RWPE2 (cell line): ENCODE data around the gene PRKCH.

Experiments used
- ATAC-seq: fragments of 200-7000 bp; cut with Tn5 transposase; 3 replicates; pipeline ENCODE4 v1.9.1; 2021; ENCODE audit warnings: low read depth
- DNase-seq: peaks from one replicate; pipeline ENCODE4 v3.0.0-alpha.2; 2020; ENCODE audit warnings: low spot score
- H3K27ac ChIP-seq: fragments of 450-650 bp; 2 replicates; pipeline ENCODE4 v1.5.1; 2017; ENCODE audit warnings: mild to moderate bottlenecking; ENCODE audit not compliant: poor library complexity, severe bottlenecking
- H3K27me3 ChIP-seq: fragments of 250-450 bp; sonication (Bioruptor Pico); 2 replicates; pipeline ENCODE4 v1.5.1; 2021; ENCODE audit warnings: mild to moderate bottlenecking, moderate library complexity; ENCODE audit not compliant: insufficient read depth, poor library complexity, severe bottlenecking
- H3K36me3 ChIP-seq: fragments of 250-450 bp; sonication (Bioruptor Pico); 2 replicates; pipeline ENCODE4 v1.5.1; 2020; ENCODE audit warnings: low read depth, mild to moderate bottlenecking, moderate library complexity
- H3K4me1 ChIP-seq: fragments of 250-450 bp; sonication (Bioruptor Pico); 2 replicates; pipeline ENCODE4 v1.5.1; 2021; ENCODE audit warnings: mild to moderate bottlenecking, moderate library complexity; ENCODE audit not compliant: insufficient read depth, poor library complexity, severe bottlenecking
- H3K4me3 ChIP-seq: fragments of 250-450 bp; sonication (Bioruptor Pico); 2 replicates; pipeline ENCODE4 v1.5.1; 2021; ENCODE audit warnings: mild to moderate bottlenecking, moderate library complexity; ENCODE audit not compliant: severe bottlenecking
- H3K9me3 ChIP-seq: fragments of 250-450 bp; sonication (Bioruptor Pico); 2 replicates; pipeline ENCODE4 v1.5.1; 2021; ENCODE audit warnings: mild to moderate bottlenecking, moderate library complexity; ENCODE audit not compliant: severe bottlenecking
- TF ChIP-seq, protein P1 (sequence below): fragments of 450-650 bp; IDR thresholded peaks from one replicate; pipeline ENCODE4 v1.5.1; 2017; ENCODE audit warnings: mild to moderate bottlenecking, moderate library complexity; ENCODE audit not compliant: poor library complexity, severe bottlenecking

Gene PRKCH

DNA sequence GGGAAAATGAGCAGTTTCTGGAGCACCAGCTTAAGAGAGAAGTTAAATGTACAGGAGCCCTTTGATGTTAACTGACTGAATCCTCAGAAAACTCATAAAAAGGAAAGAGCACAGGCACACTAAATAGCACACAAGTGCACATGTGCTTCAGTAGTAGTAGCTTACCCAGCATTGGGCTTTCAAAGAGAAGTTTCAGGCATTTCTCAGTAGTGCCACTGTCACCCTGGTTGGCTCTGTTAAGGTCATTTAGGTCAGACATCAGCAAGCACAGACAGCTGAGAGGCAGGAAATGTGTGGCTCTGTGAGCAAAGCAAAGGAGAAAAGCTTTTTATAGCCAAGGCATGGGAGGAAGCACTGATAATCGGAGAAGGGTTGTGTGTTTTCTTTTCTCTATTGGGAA, 277.6 kb downstream of the PRKCH start:
- Histone ChIP-seq H3K36me3 (no peaks in the 10 kb centered on the region), H3K9me3 (no peaks in the 10 kb centered on the region), H3K27ac (no peak overlapping the region), H3K27me3 (no peaks in the 10 kb centered on the region), H3K4me1 (peaks cover 8% of the 10 kb centered on the region), H3K4me3 (no peak overlapping the region)
- ATAC-seq = no peak
- TF ChIP-seq, protein P1, sequence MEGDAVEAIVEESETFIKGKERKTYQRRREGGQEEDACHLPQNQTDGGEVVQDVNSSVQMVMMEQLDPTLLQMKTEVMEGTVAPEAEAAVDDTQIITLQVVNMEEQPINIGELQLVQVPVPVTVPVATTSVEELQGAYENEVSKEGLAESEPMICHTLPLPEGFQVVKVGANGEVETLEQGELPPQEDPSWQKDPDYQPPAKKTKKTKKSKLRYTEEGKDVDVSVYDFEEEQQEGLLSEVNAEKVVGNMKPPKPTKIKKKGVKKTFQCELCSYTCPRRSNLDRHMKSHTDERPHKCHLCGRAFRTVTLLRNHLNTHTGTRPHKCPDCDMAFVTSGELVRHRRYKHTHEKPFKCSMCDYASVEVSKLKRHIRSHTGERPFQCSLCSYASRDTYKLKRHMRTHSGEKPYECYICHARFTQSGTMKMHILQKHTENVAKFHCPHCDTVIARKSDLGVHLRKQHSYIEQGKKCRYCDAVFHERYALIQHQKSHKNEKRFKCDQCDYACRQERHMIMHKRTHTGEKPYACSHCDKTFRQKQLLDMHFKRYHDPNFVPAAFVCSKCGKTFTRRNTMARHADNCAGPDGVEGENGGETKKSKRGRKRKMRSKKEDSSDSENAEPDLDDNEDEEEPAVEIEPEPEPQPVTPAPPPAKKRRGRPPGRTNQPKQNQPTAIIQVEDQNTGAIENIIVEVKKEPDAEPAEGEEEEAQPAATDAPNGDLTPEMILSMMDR = no peak
- DNase-seq = no peak

DNA sequence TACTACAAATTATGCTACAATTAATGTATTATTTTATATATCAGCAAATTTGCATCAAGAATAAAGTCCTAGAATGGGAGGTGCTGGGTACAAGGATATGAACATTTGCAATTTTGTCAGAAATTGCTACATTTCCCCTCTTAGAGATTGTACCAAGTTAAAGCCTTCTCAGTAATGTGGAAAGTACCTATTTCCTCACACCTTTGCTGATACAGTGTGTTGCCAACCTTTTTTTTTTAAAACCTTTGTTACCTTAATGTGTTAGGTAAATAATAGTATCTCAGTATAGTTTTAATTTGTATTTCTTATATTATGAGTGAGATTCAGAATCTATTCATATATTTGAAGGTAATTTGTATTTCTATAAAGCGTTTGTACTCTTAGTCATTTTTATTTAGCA, 278.6 kb downstream of the PRKCH start:
- DNase-seq (no peak), ATAC-seq (no peak)
- no peaks in the 10 kb centered on the region for H3K36me3 ChIP-seq
- TF ChIP-seq, protein P1 = no peak
- H3K27me3 ChIP-seq = no peaks in the 10 kb centered on the region
- H3K27ac ChIP-seq = no peak overlapping the region
- H3K9me3 ChIP-seq = no peaks in the 10 kb centered on the region
- peaks cover 8% of the 10 kb centered on the region for H3K4me1 ChIP-seq
- H3K4me3 ChIP-seq = no peak overlapping the region
